Keratinocyte (primary cell): ENCODE measurements around the gene DNAI2. TPM values are rescaled to one million over a fixed set of nuclear protein-coding genes. Genes with fewer than 3 reads are reported as not detected.

ENCODE experiments used
- DNase-seq: peaks from one replicate; pipeline ENCODE4 v3.0.0-alpha.2; 2011; ENCODE audit warnings: low read depth, missing footprints, low spot score
- FAIRE-seq: peaks from 2 replicates; lab custom pipeline; 2011; peaks lifted over from hg19 to GRCh38; lab: Jason Lieb, UNC
- H2AFZ ChIP-seq: 2 replicates; pipeline ENCODE4 v1.6.0; 2012; ENCODE audit warnings: low read length, control low read depth, inconsistent platforms; ENCODE audit not compliant: control insufficient read depth
- H3K27ac ChIP-seq: 2 replicates; pipeline ENCODE4 v1.5.1; 2011; ENCODE audit warnings: low read length; ENCODE audit not compliant: control insufficient read depth, insufficient read depth
- H3K27me3 ChIP-seq: 3 replicates; pipeline ENCODE4 v1.6.0; 2011; ENCODE audit warnings: low read length; ENCODE audit not compliant: control insufficient read depth, insufficient read depth; ENCODE audit errors: extremely low read depth
- H3K36me3 ChIP-seq, 2 experiments: 2 replicates in 1 of 2; 3 replicates in 1 of 2; pipeline ENCODE4 v1.5.1; 2011; ENCODE audit warnings: low read length in 2 of 2, mild to moderate bottlenecking in 1 of 2; ENCODE audit not compliant: control insufficient read depth in 2 of 2, insufficient read depth in 2 of 2; ENCODE audit errors: extremely low read depth in 1 of 2
- H3K4me1 ChIP-seq: 3 replicates; pipeline ENCODE4 v1.5.1; 2011; ENCODE audit warnings: low read length; ENCODE audit not compliant: control insufficient read depth, insufficient read depth; ENCODE audit errors: extremely low read depth
- H3K4me2 ChIP-seq: 3 replicates; pipeline ENCODE4 v1.6.0; 2011; ENCODE audit warnings: low read depth, low read length; ENCODE audit not compliant: control insufficient read depth, insufficient read depth; ENCODE audit errors: extremely low read depth
- H3K4me3 ChIP-seq, 3 experiments: fragments of 200-600 bp in 1 of 3; sonication (generic) in 1 of 3; 2 replicates in 2 of 3; 3 replicates in 1 of 3; pipeline ENCODE4 v1.5.1; 2011 to 2016; ENCODE audit warnings: low read length in 3 of 3, mild to moderate bottlenecking in 3 of 3, control low read depth in 2 of 3, inconsistent platforms in 1 of 3, low read depth in 1 of 3, mixed read lengths in 1 of 3, mixed run types in 1 of 3, moderate library complexity in 1 of 3; ENCODE audit not compliant: control insufficient read depth in 2 of 3, insufficient read depth in 2 of 3; ENCODE audit errors: extremely low read depth in 1 of 3
- H3K79me2 ChIP-seq: 2 replicates; pipeline ENCODE4 v1.6.0; 2012; ENCODE audit warnings: low read length; ENCODE audit not compliant: control insufficient read depth, insufficient read depth
- H3K9ac ChIP-seq: 3 replicates; pipeline ENCODE4 v1.6.0; 2011; ENCODE audit warnings: low read length; ENCODE audit not compliant: control insufficient read depth, insufficient read depth; ENCODE audit errors: extremely low read depth
- H3K9me1 ChIP-seq: 3 replicates; pipeline ENCODE4 v1.6.0; 2011; ENCODE audit warnings: low read length; ENCODE audit not compliant: control insufficient read depth, insufficient read depth; ENCODE audit errors: extremely low read depth
- H3K9me3 ChIP-seq: 2 replicates; pipeline ENCODE4 v1.5.1; 2012; ENCODE audit warnings: low read depth, low read length; ENCODE audit not compliant: control insufficient read depth
- H4K20me1 ChIP-seq: 3 replicates; pipeline ENCODE4 v1.6.0; 2011; ENCODE audit warnings: low read length; ENCODE audit not compliant: control insufficient read depth, insufficient read depth; ENCODE audit errors: extremely low read depth
- EZH2 ChIP-seq: IDR thresholded peaks from one replicate; pipeline ENCODE4 v1.6.1; 2012; ENCODE audit warnings: inconsistent platforms, mild to moderate bottlenecking, low read length, moderate library complexity
- dilution Hi-C: fragments of 300-500 bp; cut with MboI; formaldehyde crosslinking; loops from one replicate; pipeline ENCODE4 v1.7.0; 2020; ENCODE audit warnings: low sequenced_read_pairs; ENCODE audit not compliant: extremely low pct_ligation_motif_present
- polyA plus RNA-seq, 5 experiments: library from polyadenylated mRNA; depleted of rRNA in 3 of 5; stranded (reverse) in 3 of 5; stranded (forward) in 1 of 5; unstranded in 1 of 5; fragments of >200 nt; gene quantifications; 1 replicate in 1 of 5; 2 replicates in 3 of 5; 3 replicates in 1 of 5; pipeline versions ENCODE4 v1.2.1 to v1.2.3, GENCODE V29; 2011 to 2012; ENCODE audit warnings: missing spikeins in 2 of 5, low read depth in 1 of 5, low replicate concordance in 1 of 5
- TF ChIP-seq, protein P1 (sequence below), 3 experiments: IDR thresholded peaks in 1 of 3; conservative IDR thresholded peaks in 1 of 3; optimal IDR thresholded peaks in 1 of 3; 2 replicates in 2 of 3; 3 replicates in 1 of 3; pipeline versions ENCODE3 to v1.5.1; 2011; ENCODE audit warnings: low read length in 3 of 3, mild to moderate bottlenecking in 3 of 3, moderate library complexity in 2 of 3, control low read depth in 1 of 3, inconsistent platforms in 1 of 3; ENCODE audit not compliant: insufficient read depth in 2 of 3; ENCODE audit errors: extremely low read depth in 1 of 3

The DNAI2 gene
- polyA plus RNA-seq, 1 donor (not counting 4 experiments of a cell fraction or from before 2014, with no cell fraction given) = not detected

DNA sequence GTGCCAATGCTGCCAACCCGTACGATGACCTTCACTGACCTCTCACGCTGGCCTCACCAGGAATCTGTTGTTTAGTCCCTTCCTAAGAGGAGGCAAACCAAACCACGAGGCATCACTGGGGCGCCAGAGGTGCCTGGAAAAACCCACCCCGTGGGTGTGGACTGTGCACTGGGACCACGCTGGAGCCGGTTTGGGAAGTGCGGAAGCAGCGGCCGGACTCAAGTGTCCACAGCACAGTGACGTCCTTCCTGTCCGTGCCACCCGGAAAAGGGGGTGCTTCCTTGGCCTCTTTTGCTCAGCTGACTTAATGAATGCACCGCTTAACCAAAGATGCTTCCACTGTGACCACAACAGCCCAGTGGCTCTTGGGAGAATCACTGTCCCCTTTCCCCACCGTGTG is 43.0 kb downstream of the DNAI2 start:
- Histone ChIP-seq H3K79me2 (no peaks in the 10 kb centered on the region), H3K27ac (no peak overlapping the region), H3K4me1 (no peaks in the 10 kb centered on the region), H4K20me1 (no peaks in the 10 kb centered on the region), H3K4me2 (no peak overlapping the region), H3K9ac (no peak overlapping the region), H2AFZ (no peak overlapping the region), H3K9me3 (peaks cover 2% of the 10 kb centered on the region), H3K27me3 (peaks cover 9% of the 10 kb centered on the region), H3K36me3 (no peaks in the 10 kb centered on the region), H3K4me3 (no peak overlapping the region), H3K9me1 (no peaks in the 10 kb centered on the region)
- dilution Hi-C loops = no loop called here
- no peak for TF ChIP-seq EZH2
- TF ChIP-seq, protein P1, sequence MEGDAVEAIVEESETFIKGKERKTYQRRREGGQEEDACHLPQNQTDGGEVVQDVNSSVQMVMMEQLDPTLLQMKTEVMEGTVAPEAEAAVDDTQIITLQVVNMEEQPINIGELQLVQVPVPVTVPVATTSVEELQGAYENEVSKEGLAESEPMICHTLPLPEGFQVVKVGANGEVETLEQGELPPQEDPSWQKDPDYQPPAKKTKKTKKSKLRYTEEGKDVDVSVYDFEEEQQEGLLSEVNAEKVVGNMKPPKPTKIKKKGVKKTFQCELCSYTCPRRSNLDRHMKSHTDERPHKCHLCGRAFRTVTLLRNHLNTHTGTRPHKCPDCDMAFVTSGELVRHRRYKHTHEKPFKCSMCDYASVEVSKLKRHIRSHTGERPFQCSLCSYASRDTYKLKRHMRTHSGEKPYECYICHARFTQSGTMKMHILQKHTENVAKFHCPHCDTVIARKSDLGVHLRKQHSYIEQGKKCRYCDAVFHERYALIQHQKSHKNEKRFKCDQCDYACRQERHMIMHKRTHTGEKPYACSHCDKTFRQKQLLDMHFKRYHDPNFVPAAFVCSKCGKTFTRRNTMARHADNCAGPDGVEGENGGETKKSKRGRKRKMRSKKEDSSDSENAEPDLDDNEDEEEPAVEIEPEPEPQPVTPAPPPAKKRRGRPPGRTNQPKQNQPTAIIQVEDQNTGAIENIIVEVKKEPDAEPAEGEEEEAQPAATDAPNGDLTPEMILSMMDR (optimal IDR thresholded peaks at IDR 0.05 in 1 of 3, IDR thresholded peaks at IDR 0.05 in 1 of 3, conservative IDR thresholded peaks at IDR 0.05 in 1 of 3; ENCODE audit: extremely low read depth in 1 of 3, insufficient read depth in 2 of 3, low read length in 3 of 3) = no peak
- DNase-seq (no peak), FAIRE-seq (no peak)

DNA sequence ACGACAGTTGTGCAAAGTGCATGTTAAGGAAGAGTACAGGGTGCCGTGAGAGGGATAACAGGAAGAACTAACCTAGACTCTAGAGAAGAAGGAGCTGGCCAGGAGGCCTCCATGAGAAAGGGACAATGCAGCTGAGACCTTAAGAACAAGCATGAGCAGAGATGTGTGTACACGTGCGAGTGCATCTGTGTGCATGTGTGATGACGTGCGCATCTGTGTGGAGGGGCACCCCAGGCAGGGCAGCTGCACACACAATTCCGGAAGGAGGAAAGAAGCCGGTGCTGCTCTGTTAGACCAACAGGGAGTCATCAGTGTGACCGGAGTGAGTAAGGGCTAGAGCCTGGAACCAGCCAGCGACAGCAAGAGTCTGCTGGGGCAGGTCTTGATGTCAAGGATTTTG is 44.4 kb downstream of the DNAI2 start:
- DNase-seq (no peak), FAIRE-seq (no peak)
- H3K9me1 ChIP-seq = no peaks in the 10 kb centered on the region
- H3K79me2 ChIP-seq = no peaks in the 10 kb centered on the region
- H2AFZ ChIP-seq = no peak overlapping the region
- no peaks in the 10 kb centered on the region for H3K4me1 ChIP-seq
- H3K9ac ChIP-seq = no peak overlapping the region
- peaks cover 4% of the 10 kb centered on the region for H3K27me3 ChIP-seq
- dilution Hi-C loops = no loop called here
- no peak overlapping the region for H3K27ac ChIP-seq
- H4K20me1 ChIP-seq = no peaks in the 10 kb centered on the region
- no peaks in the 10 kb centered on the region for H3K36me3 ChIP-seq
- no peak overlapping the region for H3K4me3 ChIP-seq
- H3K9me3 ChIP-seq = no peaks in the 10 kb centered on the region
- no peak overlapping the region for H3K4me2 ChIP-seq
- no peak for TF ChIP-seq EZH2
- TF ChIP-seq, protein P1 (optimal IDR thresholded peaks at IDR 0.05 in 1 of 3, IDR thresholded peaks at IDR 0.05 in 1 of 3, conservative IDR thresholded peaks at IDR 0.05 in 1 of 3; ENCODE audit: extremely low read depth in 1 of 3, insufficient read depth in 2 of 3, low read length in 3 of 3) = no peak
